CD4-positive, alpha-beta T cell treated with Interleukin-6 at 100 ng/mL for 8 hours (primary cell): ENCODE results near the gene ESPN.
"Not testable (repeated sequence)": the region's sequence is repeated elsewhere in the genome, so short reads cannot be mapped to it uniquely, and the experiment has no call there.

Experiments used
- DNase-seq: peaks from one replicate; pipeline ENCODE4 v3.0.0-alpha.2; 2020; ENCODE audit warnings: mixed read lengths, low spot score

ESPN gene

GRCh38 chr1:6424619-6425593 lies at the start of gene ESPN:
Gene ESPN, plus strand, starts transcription at chr1:6424776. Its CDS starts 180 bp downstream, at chr1:6424956.
- no peak for DNase-seq

- DNase-seq, result no peak
Observed at GRCh38 chr1:6378096-6378746, 46.4 kb upstream of the ESPN start.

- DNase-seq, result no peak
Observed at GRCh38 chr1:6380037-6380436, 44.5 kb upstream of the ESPN start.

- DNase-seq, result no peak
Observed at GRCh38 chr1:6384135-6384534, 40.4 kb upstream of the ESPN start.

- DNase-seq, result no peak
Observed at GRCh38 chr1:6384962-6385361, 39.6 kb upstream of the ESPN start.

GRCh38 chr1:6385488-6386191 lies 38.9 kb upstream of the ESPN start:
- no peak for DNase-seq

GRCh38 chr1:6386371-6386949 lies 38.1 kb upstream of the ESPN start:
- DNase-seq, result no peak

- DNase-seq, result no peak
Observed at GRCh38 chr1:6389971-6390370, 34.6 kb upstream of the ESPN start.

GRCh38 chr1:6391951-6392808 lies 32.4 kb upstream of the ESPN start:
- DNase-seq, result no peak

GRCh38 chr1:6392809-6393399 lies 31.7 kb upstream of the ESPN start:
- DNase-seq, result no peak

GRCh38 chr1:6393400-6394187 lies 31.0 kb upstream of the ESPN start, which contains the start of gene ACOT7:
Gene ACOT7, minus strand, starts transcription at chr1:6393767. Its CDS starts 368 bp downstream, at chr1:6393399.
- DNase-seq, result peak; percentile 90

- not testable (repeated sequence) for DNase-seq
Observed at GRCh38 chr1:6395130-6395529, 29.4 kb upstream of the ESPN start.

- DNase-seq, result not testable (repeated sequence)
Observed at GRCh38 chr1:6395781-6396244, 28.8 kb upstream of the ESPN start.

GRCh38 chr1:6396998-6397397 lies 27.6 kb upstream of the ESPN start:
- no peak for DNase-seq

GRCh38 chr1:6397844-6398441 lies 26.6 kb upstream of the ESPN start:
- no peak for DNase-seq

GRCh38 chr1:6399294-6399693 lies 25.3 kb upstream of the ESPN start:
- DNase-seq, result no peak

GRCh38 chr1:6401673-6402072 lies 22.9 kb upstream of the ESPN start:
- DNase-seq, result no peak

GRCh38 chr1:6408023-6408422 lies 16.6 kb upstream of the ESPN start:
- DNase-seq, result no peak

GRCh38 chr1:6409053-6409452 lies 15.5 kb upstream of the ESPN start:
- no peak for DNase-seq
